AG09309 (cell line): Measurements from ENCODE around the gene MALSU1.

ENCODE experiments used
- DNase-seq: peaks from one replicate; pipeline ENCODE4 v3.0.0-alpha.2; 2010; ENCODE audit warnings: low read depth
- H3K4me3 ChIP-seq: 2 replicates; pipeline ENCODE4 v1.5.1; 2011; ENCODE audit warnings: mild to moderate bottlenecking, low read depth, low read length, moderate library complexity; ENCODE audit not compliant: control insufficient read depth
- TF ChIP-seq, protein P1 (sequence below): IDR thresholded peaks from 2 replicates; pipeline ENCODE4 v1.5.1; 2011; ENCODE audit warnings: mild to moderate bottlenecking, low read depth, low read length, inconsistent platforms; ENCODE audit not compliant: insufficient read depth, control insufficient read depth; ENCODE audit errors: missing control alignments

The MALSU1 gene

DNA sequence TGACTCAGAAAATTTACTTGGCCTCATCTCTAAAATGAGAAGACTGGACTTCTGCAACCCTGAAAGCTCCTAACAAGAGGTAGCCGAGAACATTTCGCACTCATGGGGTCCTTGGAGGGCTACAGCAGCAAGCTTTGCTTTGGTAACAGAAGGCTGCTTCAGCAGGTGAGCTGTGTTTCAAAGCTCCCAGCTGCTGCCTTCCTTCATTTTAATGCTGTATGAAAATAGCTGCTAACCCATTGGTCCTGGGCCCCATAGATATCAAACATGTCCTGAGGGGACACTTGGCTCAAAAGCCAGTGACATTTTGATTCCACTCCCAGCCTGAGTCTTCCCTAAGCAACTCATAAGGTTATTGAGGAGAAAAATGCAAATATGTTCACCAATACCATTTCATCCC, 14.3 kb upstream of the MALSU1 start:
- DNase-seq = no peak
- TF ChIP-seq, protein P1, sequence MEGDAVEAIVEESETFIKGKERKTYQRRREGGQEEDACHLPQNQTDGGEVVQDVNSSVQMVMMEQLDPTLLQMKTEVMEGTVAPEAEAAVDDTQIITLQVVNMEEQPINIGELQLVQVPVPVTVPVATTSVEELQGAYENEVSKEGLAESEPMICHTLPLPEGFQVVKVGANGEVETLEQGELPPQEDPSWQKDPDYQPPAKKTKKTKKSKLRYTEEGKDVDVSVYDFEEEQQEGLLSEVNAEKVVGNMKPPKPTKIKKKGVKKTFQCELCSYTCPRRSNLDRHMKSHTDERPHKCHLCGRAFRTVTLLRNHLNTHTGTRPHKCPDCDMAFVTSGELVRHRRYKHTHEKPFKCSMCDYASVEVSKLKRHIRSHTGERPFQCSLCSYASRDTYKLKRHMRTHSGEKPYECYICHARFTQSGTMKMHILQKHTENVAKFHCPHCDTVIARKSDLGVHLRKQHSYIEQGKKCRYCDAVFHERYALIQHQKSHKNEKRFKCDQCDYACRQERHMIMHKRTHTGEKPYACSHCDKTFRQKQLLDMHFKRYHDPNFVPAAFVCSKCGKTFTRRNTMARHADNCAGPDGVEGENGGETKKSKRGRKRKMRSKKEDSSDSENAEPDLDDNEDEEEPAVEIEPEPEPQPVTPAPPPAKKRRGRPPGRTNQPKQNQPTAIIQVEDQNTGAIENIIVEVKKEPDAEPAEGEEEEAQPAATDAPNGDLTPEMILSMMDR = no peak
- H3K4me3 ChIP-seq = no peak overlapping the region

DNA sequence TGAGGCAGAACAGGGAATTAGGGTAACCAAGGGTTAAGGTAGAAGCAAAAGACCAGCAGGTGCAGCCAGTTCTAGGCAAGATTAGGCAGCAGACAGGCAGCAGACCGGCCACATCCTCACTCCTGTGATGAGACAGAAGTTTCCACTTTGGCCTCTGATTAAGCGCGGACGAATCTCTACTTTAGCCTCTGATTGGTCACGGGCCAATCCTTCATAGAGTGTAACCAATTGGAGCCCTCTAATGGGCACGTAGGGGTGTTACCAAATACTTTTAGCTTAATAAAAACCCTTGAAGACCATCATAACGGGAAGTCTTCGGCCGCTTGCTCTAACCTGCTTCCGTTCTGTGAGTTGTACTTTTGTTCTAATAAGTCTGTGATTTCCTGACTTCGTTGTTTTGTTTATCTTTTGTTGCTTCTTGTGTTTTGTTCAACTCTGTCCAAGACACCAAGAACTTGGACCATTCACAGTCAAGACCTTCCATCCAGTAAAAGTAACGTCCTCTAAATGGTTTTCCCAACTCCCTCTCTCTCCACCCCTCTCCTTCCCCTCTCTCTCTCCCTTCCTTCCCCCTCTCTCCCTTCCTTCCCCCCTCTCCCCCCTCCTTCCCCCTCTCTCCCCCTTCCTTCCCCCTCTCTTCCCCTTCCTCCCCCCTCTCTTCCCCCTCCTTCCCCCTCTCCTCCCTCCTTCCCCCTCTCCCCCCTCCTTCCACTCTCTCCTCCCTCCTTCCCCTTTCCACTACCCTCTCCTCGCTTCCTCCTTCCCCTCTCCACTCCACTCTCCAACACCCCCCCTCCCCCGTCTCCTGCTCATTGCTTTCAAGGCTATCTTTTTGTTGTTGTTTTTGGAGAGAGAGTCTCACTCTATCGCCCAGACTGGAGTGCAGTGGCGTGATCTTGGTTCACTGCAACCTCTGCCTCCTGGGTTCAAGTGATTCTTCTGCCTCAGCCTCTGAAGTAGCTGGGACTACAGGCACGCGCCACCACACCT, 13.2 kb upstream of the MALSU1 start:
- DNase-seq = no peak
- no peak overlapping the region for H3K4me3 ChIP-seq
- TF ChIP-seq, protein P1 = no peak

DNA sequence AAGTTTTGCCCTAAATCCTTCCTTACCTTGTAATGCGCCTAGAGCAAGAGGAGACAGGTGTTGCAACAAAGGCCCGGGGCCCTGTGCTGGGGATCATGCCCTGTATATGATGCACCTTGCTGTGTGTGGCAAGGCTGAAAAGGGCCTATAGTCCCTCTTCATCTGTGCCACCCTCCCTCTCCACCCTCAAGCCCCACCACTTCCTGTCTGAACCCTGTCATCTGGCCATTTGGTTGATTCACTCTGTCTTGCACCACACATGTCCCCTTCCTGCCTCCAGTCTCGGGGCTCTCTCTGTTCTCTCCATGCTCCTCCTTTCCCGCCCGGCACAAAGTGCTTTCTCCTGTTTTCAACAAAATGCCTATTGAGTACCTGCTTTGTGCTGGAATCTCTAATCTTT, 11.5 kb upstream of the MALSU1 start:
- TF ChIP-seq, protein P1 = no peak
- no peak for DNase-seq
- H3K4me3 ChIP-seq = no peak overlapping the region

DNA sequence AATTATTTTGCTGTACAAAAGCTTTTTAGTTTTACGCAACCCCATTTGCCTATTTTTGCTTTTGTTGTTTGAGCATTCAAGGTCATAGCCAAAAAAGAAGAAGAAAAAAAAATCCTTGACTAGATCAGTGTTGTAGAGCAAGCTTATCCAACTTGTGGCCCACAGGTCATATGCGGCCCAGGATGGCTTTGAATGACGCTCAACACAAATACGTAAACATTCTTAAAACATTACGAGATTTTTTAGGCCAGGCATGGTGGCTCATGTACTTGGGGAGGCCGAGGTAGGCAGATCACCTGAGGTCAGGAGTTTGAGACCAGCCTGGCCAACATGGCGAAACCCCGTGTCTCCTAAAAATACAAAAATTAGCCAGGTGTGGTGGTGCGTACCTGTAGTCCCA, 8.1 kb upstream of the MALSU1 start:
- no peak overlapping the region for H3K4me3 ChIP-seq
- no peak for DNase-seq
- TF ChIP-seq, protein P1 = no peak

DNA sequence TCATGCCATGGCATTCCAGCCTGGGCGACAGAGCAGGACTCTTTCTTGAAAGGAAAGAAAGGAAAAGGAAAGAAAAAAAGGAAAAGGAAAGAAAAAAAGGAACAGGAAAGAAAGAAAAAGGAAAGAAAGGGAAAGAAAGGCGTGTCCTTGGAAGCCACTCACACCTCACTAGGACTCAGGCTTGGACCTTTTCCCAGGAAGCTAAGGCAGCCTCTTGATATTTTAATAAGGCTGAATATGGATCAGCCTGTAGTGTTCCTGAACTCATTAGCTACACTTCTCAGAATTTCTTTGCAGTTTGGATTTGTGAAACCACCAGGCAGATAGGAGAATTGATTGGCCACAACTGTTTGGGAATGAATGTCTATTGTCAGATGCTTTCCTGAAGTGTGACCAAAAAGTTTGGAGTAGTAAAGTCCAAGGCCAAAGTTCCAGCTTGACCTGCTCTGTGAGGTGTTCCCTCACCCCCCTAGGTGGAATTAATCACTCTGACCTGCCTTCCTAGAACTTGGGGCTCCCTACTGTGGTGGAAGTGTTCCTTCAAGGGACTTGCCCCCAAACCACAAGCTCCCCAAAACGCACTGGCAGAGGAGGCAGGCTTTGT, 7.1 kb upstream of the MALSU1 start:
- no peak overlapping the region for H3K4me3 ChIP-seq
- no peak for DNase-seq
- TF ChIP-seq, protein P1 = no peak

DNA sequence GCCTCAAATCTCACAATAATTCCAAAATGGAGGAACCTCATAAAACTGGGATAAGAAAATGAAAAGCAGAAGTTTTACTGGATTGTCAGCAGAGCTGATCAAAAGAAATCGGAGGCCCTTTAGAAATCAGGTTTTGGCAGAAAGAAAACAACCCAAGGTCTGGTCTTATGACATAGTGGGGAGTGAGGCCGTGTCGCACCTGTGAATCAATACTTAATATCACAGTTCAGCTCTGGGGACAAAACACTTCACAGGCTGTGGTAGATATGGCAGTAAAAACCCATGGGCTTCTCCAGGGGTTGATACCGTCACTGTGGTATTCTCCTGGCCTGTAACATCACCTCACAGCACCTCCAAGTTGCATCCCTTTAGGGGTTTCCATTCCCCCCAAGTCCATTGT, 6.5 kb upstream of the MALSU1 start:
- H3K4me3 ChIP-seq = no peak overlapping the region
- TF ChIP-seq, protein P1 = no peak

More for the DNA sequence above, 6.5 kb upstream of the MALSU1 start:
- DNase-seq = no peak
